HL-60 (cell line): ENCODE data around the gene CACNA1C.

ENCODE experiments used
- DNase-seq, 2 experiments: peaks; one replicate each; pipeline ENCODE4 v3.0.0-alpha.2; 2010 to 2020; ENCODE audit warnings: low read depth in 1 of 2, low spot score in 1 of 2
- H3K27ac ChIP-seq: fragments of 250-450 bp; sonication (Bioruptor Pico); replicated peaks from 2 replicates; pipeline ENCODE4 v1.5.1; 2020; ENCODE audit warnings: mild to moderate bottlenecking, moderate library complexity
- H3K27me3 ChIP-seq: fragments of 250-450 bp; sonication (Bioruptor Pico); 2 replicates; pipeline ENCODE4 v1.5.1; 2021; ENCODE audit warnings: mild to moderate bottlenecking, moderate library complexity; ENCODE audit not compliant: insufficient read depth, poor library complexity, severe bottlenecking
- H3K4me3 ChIP-seq: replicated peaks from 2 replicates; pipeline ENCODE4 v1.5.1; 2011; ENCODE audit warnings: mild to moderate bottlenecking, control low read depth, low read length; ENCODE audit not compliant: insufficient read depth
- CTCF ChIP-seq: IDR thresholded peaks from one replicate; pipeline ENCODE4 v1.5.1; 2011; ENCODE audit warnings: low read length, control low read depth, inconsistent platforms; ENCODE audit not compliant: insufficient read depth
- GABPA ChIP-seq: IDR thresholded peaks from 2 replicates; pipeline ENCODE4 v1.6.1; 2012; ENCODE audit warnings: low read depth
- POLR2AphosphoS5 ChIP-seq: IDR thresholded peaks from 2 replicates; pipeline ENCODE4 v1.6.1; 2012; ENCODE audit warnings: low read depth
- REST ChIP-seq: IDR thresholded peaks from 2 replicates; pipeline ENCODE4 v1.6.1; 2012; ENCODE audit warnings: low read depth; ENCODE audit not compliant: insufficient replicate concordance
- SPI1 ChIP-seq: IDR thresholded peaks from 2 replicates; pipeline ENCODE4 v1.6.1; 2012; ENCODE audit warnings: low read depth, mild to moderate bottlenecking, borderline replicate concordance

The CACNA1C gene

GRCh38 chr12:2027351-2027750, 25.4 kb upstream of the CACNA1C start:
- Histone ChIP-seq H3K27ac (no peak overlapping the region), H3K27me3 (peaks cover 12% of the 10 kb centered on the region), H3K4me3 (no peak overlapping the region)
- DNase-seq, result no peak
- TF ChIP-seq REST (no peak), CTCF (no peak), SPI1 (no peak), GABPA (no peak), POLR2AphosphoS5 (no peak)

- Histone ChIP-seq H3K4me3 (no peak overlapping the region), H3K27ac (no peak overlapping the region), H3K27me3 (peaks cover 17% of the 10 kb centered on the region)
- DNase-seq, result no peak
- no peak for TF ChIP-seq CTCF
- no peak for TF ChIP-seq REST
- TF ChIP-seq SPI1, result no peak
- no peak for TF ChIP-seq POLR2AphosphoS5
- no peak for TF ChIP-seq GABPA
Observed at GRCh38 chr12:2029851-2030250, 22.9 kb upstream of the CACNA1C start.

GRCh38 chr12:2032506-2032905, 20.3 kb upstream of the CACNA1C start:
- TF ChIP-seq CTCF (no peak), POLR2AphosphoS5 (no peak), SPI1 (no peak), REST (no peak), GABPA (no peak)
- peaks cover 9% of the 10 kb centered on the region for H3K27me3 ChIP-seq

More at GRCh38 chr12:2032506-2032905, 20.3 kb upstream of the CACNA1C start:
- no peak for DNase-seq
- Histone ChIP-seq H3K27ac (no peak overlapping the region), H3K4me3 (no peak overlapping the region)
